ENCODE results near the gene TMEM141.

DNA sequence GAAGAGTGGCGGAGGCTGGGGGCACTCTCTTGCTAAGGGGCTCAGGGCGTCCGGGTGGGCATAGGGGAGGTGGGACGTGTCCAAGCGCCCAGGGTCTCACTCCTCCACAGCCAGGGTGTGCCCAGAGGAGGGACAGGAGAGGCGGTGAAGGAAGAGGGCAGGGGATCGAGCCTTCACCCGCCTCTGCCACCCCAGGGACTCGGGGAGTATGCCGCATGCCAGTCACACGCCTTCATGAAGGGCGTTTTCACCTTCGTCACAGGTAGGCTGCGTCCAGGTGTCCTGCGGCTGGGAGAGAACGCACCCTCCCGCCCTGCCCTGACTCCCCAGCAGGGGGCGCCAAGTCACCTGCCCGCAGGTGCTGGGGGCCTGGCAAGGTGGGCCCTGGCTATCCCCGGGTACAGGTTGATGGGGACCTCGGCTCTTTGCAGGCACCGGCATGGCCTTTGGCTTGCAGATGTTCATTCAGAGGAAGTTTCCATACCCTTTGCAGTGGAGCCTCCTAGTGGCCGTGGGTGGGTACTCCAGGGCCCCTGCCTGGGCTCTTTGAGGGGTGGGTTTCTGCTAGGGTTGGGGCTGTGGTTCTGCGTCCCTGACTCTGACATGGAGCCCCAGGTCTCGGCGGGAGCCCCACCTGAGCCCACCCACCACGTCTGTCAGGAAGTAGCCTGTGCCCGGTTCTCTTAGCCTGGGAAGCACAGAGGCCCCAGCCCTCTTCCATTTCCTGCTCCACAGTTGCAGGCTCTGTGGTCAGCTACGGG lies 552 bp downstream of the TMEM141 start:
- TF ChIP-seq, protein P1, sequence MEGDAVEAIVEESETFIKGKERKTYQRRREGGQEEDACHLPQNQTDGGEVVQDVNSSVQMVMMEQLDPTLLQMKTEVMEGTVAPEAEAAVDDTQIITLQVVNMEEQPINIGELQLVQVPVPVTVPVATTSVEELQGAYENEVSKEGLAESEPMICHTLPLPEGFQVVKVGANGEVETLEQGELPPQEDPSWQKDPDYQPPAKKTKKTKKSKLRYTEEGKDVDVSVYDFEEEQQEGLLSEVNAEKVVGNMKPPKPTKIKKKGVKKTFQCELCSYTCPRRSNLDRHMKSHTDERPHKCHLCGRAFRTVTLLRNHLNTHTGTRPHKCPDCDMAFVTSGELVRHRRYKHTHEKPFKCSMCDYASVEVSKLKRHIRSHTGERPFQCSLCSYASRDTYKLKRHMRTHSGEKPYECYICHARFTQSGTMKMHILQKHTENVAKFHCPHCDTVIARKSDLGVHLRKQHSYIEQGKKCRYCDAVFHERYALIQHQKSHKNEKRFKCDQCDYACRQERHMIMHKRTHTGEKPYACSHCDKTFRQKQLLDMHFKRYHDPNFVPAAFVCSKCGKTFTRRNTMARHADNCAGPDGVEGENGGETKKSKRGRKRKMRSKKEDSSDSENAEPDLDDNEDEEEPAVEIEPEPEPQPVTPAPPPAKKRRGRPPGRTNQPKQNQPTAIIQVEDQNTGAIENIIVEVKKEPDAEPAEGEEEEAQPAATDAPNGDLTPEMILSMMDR (IDR thresholded peaks at IDR 0.05): peak; percentile 100
- TF ChIP-seq USF2 (IDR thresholded peaks at IDR 0.05; ENCODE audit: borderline replicate concordance, low read depth, low read length) (no peak), EP300 (IDR thresholded peaks at IDR 0.05; ENCODE audit: borderline replicate concordance in 1 of 2, low read depth in 1 of 2, low read length in 1 of 2) (no peak)
